CD14-positive monocyte (primary cell): ENCODE results near the gene FAM120B. TPM values are rescaled to one million over a fixed set of nuclear protein-coding genes. Genes with fewer than 3 reads are reported as not detected.
A peak's percentile ranks its signal among the peaks of the same experiment; 100 is the strongest.

Experiments
- DNase-seq, 3 donors: peaks; one replicate each; pipeline ENCODE4 v3.0.0-alpha.2; 2011 to 2022
- H2AFZ ChIP-seq: 2 replicates; pipeline ENCODE4 v1.6.0; 2012; ENCODE audit warnings: mild to moderate bottlenecking, low read depth, low read length, inconsistent platforms; ENCODE audit not compliant: insufficient read depth, poor library complexity, severe bottlenecking
- H3K27ac ChIP-seq, 2 donors: 1 replicate in 1 of 2; 2 replicates in 1 of 2; pipeline ENCODE4 v1.5.1; 2012 to 2013; ENCODE audit warnings: low read length in 2 of 2, control low read depth in 1 of 2, inconsistent platforms in 1 of 2, low read depth in 1 of 2, mild to moderate bottlenecking in 1 of 2
- H3K27me3 ChIP-seq, 2 donors: one replicate each; pipeline versions ENCODE4 v1.6.0 to v1.6.1; 2011 to 2013; ENCODE audit warnings: low read length in 2 of 2; ENCODE audit not compliant: control insufficient read depth in 2 of 2, insufficient read depth in 2 of 2
- H3K36me3 ChIP-seq, 2 donors: replicated peaks in 1 of 2; 1 replicate in 1 of 2; 2 replicates in 1 of 2; pipeline versions ENCODE4 v1.5.1 to v1.6.1; 2012 to 2013; ENCODE audit warnings: low read length in 2 of 2, control low read depth in 1 of 2, inconsistent platforms in 1 of 2, mild to moderate bottlenecking in 1 of 2; ENCODE audit not compliant: insufficient read depth in 2 of 2, control insufficient read depth in 1 of 2
- H3K4me1 ChIP-seq, 2 donors: 1 replicate in 1 of 2; 2 replicates in 1 of 2; pipeline versions ENCODE4 v1.5.1 to v1.6.1; 2012 to 2013; ENCODE audit warnings: low read length in 2 of 2, control low read depth in 1 of 2, inconsistent platforms in 1 of 2, mild to moderate bottlenecking in 1 of 2, moderate library complexity in 1 of 2; ENCODE audit not compliant: insufficient read depth in 2 of 2, control insufficient read depth in 1 of 2
- H3K4me2 ChIP-seq: replicated peaks from 2 replicates; pipeline ENCODE3; 2012; ENCODE audit warnings: low read length, moderate library complexity, mild to moderate bottlenecking; ENCODE audit not compliant: poor library complexity, severe bottlenecking; ENCODE audit errors: extremely low read depth
- H3K4me3 ChIP-seq, 3 experiments: fragments of 200-600 bp in 1 of 3; sonication (generic) in 1 of 3; replicated peaks in 1 of 3; 1 replicate in 2 of 3; 2 replicates in 1 of 3; pipeline ENCODE4 v1.5.1; 2011 to 2013; ENCODE audit warnings: low read length in 3 of 3, mild to moderate bottlenecking in 3 of 3, control low read depth in 2 of 3, low read depth in 2 of 3, inconsistent platforms in 1 of 3, moderate library complexity in 1 of 3
- H3K79me2 ChIP-seq: 2 replicates; pipeline ENCODE4 v1.6.0; 2012; ENCODE audit warnings: mild to moderate bottlenecking, control low read depth, inconsistent platforms, low read length, moderate library complexity; ENCODE audit not compliant: insufficient read depth
- H3K9ac ChIP-seq: 2 replicates; pipeline ENCODE4 v1.6.0; 2017; ENCODE audit warnings: low read length, mild to moderate bottlenecking; ENCODE audit not compliant: insufficient read depth, poor library complexity, severe bottlenecking
- H3K9me3 ChIP-seq, 2 donors: replicated peaks in 1 of 2; 1 replicate in 1 of 2; 2 replicates in 1 of 2; pipeline versions ENCODE4 v1.5.1 to v1.6.1; 2012 to 2013; ENCODE audit warnings: low read length in 2 of 2, control low read depth in 1 of 2; ENCODE audit not compliant: control insufficient read depth in 1 of 2, insufficient read depth in 1 of 2
- H4K20me1 ChIP-seq: 2 replicates; pipeline ENCODE4 v1.6.0; 2012; ENCODE audit warnings: mild to moderate bottlenecking, low read length, control low read depth, moderate library complexity; ENCODE audit not compliant: insufficient read depth
- H3K27ac Mint-ChIP-seq, 7 donors: one replicate each; pipeline ENCODE4 v1.8.0; 2020; ENCODE audit warnings: mild to moderate bottlenecking in 7 of 7, mixed read lengths in 7 of 7, moderate library complexity in 6 of 7, inconsistent platforms in 2 of 7
- H3K27me3 Mint-ChIP-seq, 3 donors: one replicate each; pipeline ENCODE4 v1.8.0; 2021 to 2022; ENCODE audit warnings: low read depth in 3 of 3, mild to moderate bottlenecking in 3 of 3, mixed read lengths in 3 of 3, moderate library complexity in 3 of 3, inconsistent platforms in 1 of 3
- H3K36me3 Mint-ChIP-seq, 2 donors: one replicate each; pipeline ENCODE4 v1.8.0; 2020; ENCODE audit warnings: mixed read lengths in 2 of 2, inconsistent platforms in 1 of 2, mild to moderate bottlenecking in 1 of 2
- H3K4me1 Mint-ChIP-seq: one replicate; pipeline ENCODE4 v1.8.0; 2020; ENCODE audit warnings: mild to moderate bottlenecking, mixed read lengths
- H3K4me3 Mint-ChIP-seq, 2 donors: one replicate each; pipeline ENCODE4 v1.8.0; 2020; ENCODE audit warnings: mild to moderate bottlenecking in 2 of 2, mixed read lengths in 2 of 2, moderate library complexity in 1 of 2
- H3K9me3 Mint-ChIP-seq, 7 donors: one replicate each; pipeline ENCODE4 v1.8.0; 2020 to 2022; ENCODE audit warnings: mixed read lengths in 7 of 7, mild to moderate bottlenecking in 6 of 7, moderate library complexity in 6 of 7, inconsistent platforms in 2 of 7
- WGBS: methylation state at CpG from one replicate; pipeline ENCODE4 v1.1.5; 2013; ENCODE audit warnings: missing lambda C conversion rate; ENCODE audit not compliant: insufficient coverage; 5-methylcytosine and 5-hydroxymethylcytosine counted together
- intact Hi-C, 2 donors: fragments of 100-400 bp; cut with micrococcal nuclease; formaldehyde crosslinking; loops; one replicate each; pipeline versions ENCODE4 v1.15.0 to v1.15.1; 2023
- polyA plus RNA-seq, 3 donors: library from polyadenylated mRNA; depleted of rRNA in 1 of 3; unstranded in 2 of 3; stranded (reverse) in 1 of 3; fragments of 300-500 nt in 2 of 3; fragments of >200 nt in 1 of 3; fragmentation: Illumina TruSeq in 2 of 3; gene quantifications; 1 replicate in 2 of 3; 2 replicates in 1 of 3; pipeline ENCODE4 v1.2.3, GENCODE V29; 2012 to 2021
- TF ChIP-seq, protein P1 (sequence below): fragments of 200-600 bp; IDR thresholded peaks from one replicate; pipeline ENCODE4 v1.8.0; 2022; ENCODE audit warnings: antibody characterized with exemption, mild to moderate bottlenecking

FAM120B gene
- polyA plus RNA-seq, 3 donors = 10.6 to 20.2 (median 11.2) TPM

DNA sequence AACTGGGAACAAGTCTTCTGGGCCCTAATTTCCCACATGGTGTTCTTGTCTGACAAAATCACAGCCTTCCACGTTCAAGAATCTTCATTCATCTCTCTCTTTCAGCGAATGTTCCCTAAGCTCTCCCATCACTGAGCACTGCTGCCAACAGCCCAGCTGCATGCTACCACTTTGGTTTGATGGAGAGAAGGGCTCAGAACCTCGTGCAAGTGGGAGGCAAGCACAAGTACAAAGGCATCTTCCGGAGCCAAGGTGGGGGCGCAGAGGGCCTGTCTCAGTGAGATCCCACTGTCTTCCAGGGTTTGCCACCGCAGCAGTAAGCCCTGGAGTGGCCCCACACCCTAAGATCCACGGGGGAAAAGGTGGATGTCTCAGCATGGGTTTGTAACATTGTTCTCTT is 32.9 kb upstream of the FAM120B start:
- Histone ChIP-seq H4K20me1 (no peaks in the 10 kb centered on the region), H3K9ac (no peak overlapping the region), H3K4me2 (no peak overlapping the region), H3K27ac (no peak overlapping the region), H3K27me3 (no peaks in the 10 kb centered on the region), H3K79me2 (no peaks in the 10 kb centered on the region), H3K9me3 (no peaks in the 10 kb centered on the region), H3K36me3 (no peaks in the 10 kb centered on the region), H3K4me3 (no peak overlapping the region), H3K4me1 (peaks cover 25 to 32% of the 10 kb centered on the region in 2 donors), H2AFZ (no peak overlapping the region)
- Mint-ChIP-seq H3K4me1 (peaks cover 36% of the 10 kb centered on the region), H3K27ac (peak overlapping the region in 1 of 7 donors; percentile 14), H3K9me3 (no peaks in the 10 kb centered on the region), H3K36me3 (peaks cover 0 to 10% of the 10 kb centered on the region in 2 donors), H3K27me3 (peaks cover 6 to 16% (median 7%) of the 10 kb centered on the region in 3 donors), H3K4me3 (no peak overlapping the region)
- DNase-seq = no peak
- TF ChIP-seq, protein P1, sequence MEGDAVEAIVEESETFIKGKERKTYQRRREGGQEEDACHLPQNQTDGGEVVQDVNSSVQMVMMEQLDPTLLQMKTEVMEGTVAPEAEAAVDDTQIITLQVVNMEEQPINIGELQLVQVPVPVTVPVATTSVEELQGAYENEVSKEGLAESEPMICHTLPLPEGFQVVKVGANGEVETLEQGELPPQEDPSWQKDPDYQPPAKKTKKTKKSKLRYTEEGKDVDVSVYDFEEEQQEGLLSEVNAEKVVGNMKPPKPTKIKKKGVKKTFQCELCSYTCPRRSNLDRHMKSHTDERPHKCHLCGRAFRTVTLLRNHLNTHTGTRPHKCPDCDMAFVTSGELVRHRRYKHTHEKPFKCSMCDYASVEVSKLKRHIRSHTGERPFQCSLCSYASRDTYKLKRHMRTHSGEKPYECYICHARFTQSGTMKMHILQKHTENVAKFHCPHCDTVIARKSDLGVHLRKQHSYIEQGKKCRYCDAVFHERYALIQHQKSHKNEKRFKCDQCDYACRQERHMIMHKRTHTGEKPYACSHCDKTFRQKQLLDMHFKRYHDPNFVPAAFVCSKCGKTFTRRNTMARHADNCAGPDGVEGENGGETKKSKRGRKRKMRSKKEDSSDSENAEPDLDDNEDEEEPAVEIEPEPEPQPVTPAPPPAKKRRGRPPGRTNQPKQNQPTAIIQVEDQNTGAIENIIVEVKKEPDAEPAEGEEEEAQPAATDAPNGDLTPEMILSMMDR = no peak
- 94% methylated on average over 7 of the region's 7 CpGs for WGBS
- intact Hi-C loops = no loop called here

DNA sequence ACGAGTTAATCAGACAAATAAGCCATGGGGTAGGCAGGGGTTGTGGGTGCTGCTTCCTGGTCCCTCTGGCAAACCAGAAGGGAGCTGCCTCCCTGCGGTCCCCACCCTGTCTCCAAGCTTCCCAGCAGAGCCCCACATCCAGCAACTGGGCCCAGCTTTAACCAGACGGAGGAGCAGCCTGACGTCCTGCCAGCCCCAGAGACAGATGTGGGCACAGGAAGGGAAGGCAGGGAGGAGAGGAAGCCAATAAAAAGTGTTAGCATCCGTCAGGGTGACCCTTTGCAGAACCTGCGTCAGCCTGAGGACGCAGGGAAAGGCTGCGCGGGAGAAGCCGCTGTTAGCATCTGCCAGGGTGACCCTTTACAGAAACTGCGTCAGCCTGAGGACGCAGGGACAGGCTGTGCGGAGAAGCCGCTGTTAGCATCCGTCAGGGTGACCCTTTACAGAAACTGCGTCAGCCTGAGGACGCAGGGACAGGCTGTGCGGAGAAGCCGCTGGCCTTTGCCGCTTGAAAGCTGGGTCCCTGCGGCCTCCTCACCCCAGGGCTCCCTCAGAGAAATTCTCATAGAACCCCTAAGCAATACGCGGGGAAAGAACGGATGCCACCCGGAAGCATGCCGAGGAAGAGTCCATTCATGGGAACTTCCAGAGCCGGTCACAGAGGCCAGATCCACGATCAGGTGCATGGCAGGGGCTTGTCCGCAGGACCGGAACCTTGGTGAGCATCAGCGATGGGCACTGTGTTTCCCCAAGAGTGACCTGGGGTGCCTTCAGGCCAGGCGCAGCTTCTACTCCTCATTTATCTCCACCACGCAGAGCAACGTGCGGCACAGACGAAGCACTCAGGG is 31.6 kb upstream of the FAM120B start:
- Histone ChIP-seq H3K9me3 (no peaks in the 10 kb centered on the region), H3K4me3 (no peak overlapping the region), H3K27ac (no peak overlapping the region), H4K20me1 (no peaks in the 10 kb centered on the region), H3K79me2 (no peaks in the 10 kb centered on the region), H3K9ac (no peak overlapping the region), H3K4me2 (no peak overlapping the region), H3K36me3 (no peaks in the 10 kb centered on the region), H3K27me3 (no peaks in the 10 kb centered on the region), H3K4me1 (peaks cover 30 to 39% of the 10 kb centered on the region in 2 donors), H2AFZ (no peak overlapping the region)
- DNase-seq = no peak
- intact Hi-C loops = no loop called here
- H3K4me1 Mint-ChIP-seq = peaks cover 42% of the 10 kb centered on the region
- H3K27ac Mint-ChIP-seq = no peak overlapping the region
- TF ChIP-seq, protein P1 = no peak
- H3K27me3 Mint-ChIP-seq = peaks cover 7 to 22% (median 7%) of the 10 kb centered on the region in 3 donors
- peaks cover 0 to 2% (median 0%) of the 10 kb centered on the region in 7 donors for H3K9me3 Mint-ChIP-seq
- peaks cover 0 to 10% of the 10 kb centered on the region in 2 donors for H3K36me3 Mint-ChIP-seq
- 95% methylated on average over 31 of the region's 36 CpGs for WGBS
- H3K4me3 Mint-ChIP-seq = no peak overlapping the region
